Cortex of kidney (tissue), 1 donor: ENCODE results near the gene ZNF382.
"Not testable (repeated sequence)": the region's sequence is repeated elsewhere in the genome, so short reads cannot be mapped to it uniquely, and the experiment has no call there.

Experiments used
- DNase-seq: peaks from one replicate; lab custom pipeline; 2025; lab: John Stamatoyannopoulos, UW

ZNF382 gene

GRCh38 chr19:36605101-36605876, at the start of gene ZNF382:
Gene ZNF382, plus strand, starts transcription at chr19:36605313. Its CDS starts 4,602 bp downstream, at chr19:36609915.
- DNase-seq: no peak

- DNase-seq: no peak
These were observed 40.7 kb upstream of the ZNF382 start for GRCh38 chr19:36564391-36564790.

GRCh38 chr19:36572593-36573019, 32.5 kb upstream of the ZNF382 start:
- DNase-seq: no peak

- no peak for DNase-seq
These were observed 31.9 kb upstream of the ZNF382 start, which contains the start of gene ZNF529 for GRCh38 chr19:36573020-36573894. Gene ZNF529, minus strand, starts transcription at chr19:36573292. Its CDS starts 946 bp downstream, at chr19:36572346.

GRCh38 chr19:36573895-36574720, 31.0 kb upstream of the ZNF382 start:
- DNase-seq: no peak

- DNase-seq: no peak
These were observed 30.4 kb upstream of the ZNF382 start for GRCh38 chr19:36574741-36575140.

GRCh38 chr19:36577271-36577996, 27.7 kb upstream of the ZNF382 start:
- DNase-seq: no peak

GRCh38 chr19:36579255-36579654, 25.9 kb upstream of the ZNF382 start:
- DNase-seq: no peak

- not testable (repeated sequence) for DNase-seq
These were observed 2.4 kb upstream of the ZNF382 start for GRCh38 chr19:36602681-36603080.

- no peak for DNase-seq
These were observed 435 bp upstream of the ZNF382 start for GRCh38 chr19:36604656-36605100.

GRCh38 chr19:36605877-36606478, 865 bp downstream of the ZNF382 start:
- no peak for DNase-seq

GRCh38 chr19:36627057-36627456, 21.9 kb downstream of the ZNF382 start:
- DNase-seq: no peak

GRCh38 chr19:36635342-36635741, 30.2 kb downstream of the ZNF382 start:
- no peak for DNase-seq

- no peak for DNase-seq
These were observed 33.9 kb downstream of the ZNF382 start for GRCh38 chr19:36638862-36639510.

- DNase-seq: no peak
These were observed 41.6 kb downstream of the ZNF382 start for GRCh38 chr19:36646746-36647145.

- DNase-seq: no peak
These were observed 47.8 kb downstream of the ZNF382 start for GRCh38 chr19:36652958-36653357.

GRCh38 chr19:36665832-36666231, 60.7 kb downstream of the ZNF382 start:
- no peak for DNase-seq

GRCh38 chr19:36668646-36669045, 63.5 kb downstream of the ZNF382 start:
- DNase-seq: no peak

- no peak for DNase-seq
These were observed 67.3 kb downstream of the ZNF382 start for GRCh38 chr19:36672368-36672767.

- DNase-seq: no peak
These were observed 69.1 kb downstream of the ZNF382 start for GRCh38 chr19:36674201-36674600.
